HuH-7.5 (cell line): ENCODE results near the gene ARAP1.

Experiments
- DNase-seq: peaks from one replicate; pipeline ENCODE4 v3.0.0; 2011; ENCODE audit warnings: low spot score

ARAP1 gene

GRCh38 chr11:72742513-72743320 is 9.5 kb downstream of the ARAP1 start:
- no peak for DNase-seq

GRCh38 chr11:72741849-72742512 is 10.2 kb downstream of the ARAP1 start:
- DNase-seq, result no peak

- no peak for DNase-seq
These were observed 10.8 kb downstream of the ARAP1 start for GRCh38 chr11:72741429-72741833.

GRCh38 chr11:72740562-72741428 is 11.4 kb downstream of the ARAP1 start:
- DNase-seq, result no peak

- DNase-seq, result no peak
These were observed 12.2 kb downstream of the ARAP1 start for GRCh38 chr11:72740060-72740424.

GRCh38 chr11:72739240-72740059 is 12.8 kb downstream of the ARAP1 start:
- DNase-seq, result no peak

- DNase-seq, result no peak
These were observed 13.7 kb downstream of the ARAP1 start for GRCh38 chr11:72738199-72739141.

- no peak for DNase-seq
These were observed 14.9 kb downstream of the ARAP1 start for GRCh38 chr11:72737336-72737735.

GRCh38 chr11:72736452-72737069 is 15.6 kb downstream of the ARAP1 start:
- DNase-seq, result no peak

- DNase-seq, result no peak
These were observed 16.6 kb downstream of the ARAP1 start for GRCh38 chr11:72735495-72736027.

DNA sequence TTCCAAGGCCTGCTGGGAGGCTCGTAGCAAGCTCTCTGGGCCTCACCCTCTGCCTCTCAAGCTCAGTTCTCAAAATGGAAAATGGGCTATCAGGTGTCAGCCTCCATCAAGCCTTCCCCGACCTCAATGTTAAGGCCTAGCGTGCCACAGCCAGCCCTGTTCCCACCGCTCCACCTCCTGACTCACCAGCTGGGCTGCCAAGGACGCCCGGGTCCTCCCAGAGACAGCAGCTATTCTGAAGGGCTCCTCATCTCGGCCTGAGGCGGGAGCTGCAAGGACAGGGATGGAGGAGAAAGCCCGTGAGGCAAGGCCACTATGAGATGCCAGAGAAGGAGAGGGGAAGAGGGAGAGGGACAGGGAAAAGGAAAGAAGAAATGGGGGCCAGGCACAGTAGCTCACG is 19.9 kb downstream of the ARAP1 start:
- no peak for DNase-seq

DNA sequence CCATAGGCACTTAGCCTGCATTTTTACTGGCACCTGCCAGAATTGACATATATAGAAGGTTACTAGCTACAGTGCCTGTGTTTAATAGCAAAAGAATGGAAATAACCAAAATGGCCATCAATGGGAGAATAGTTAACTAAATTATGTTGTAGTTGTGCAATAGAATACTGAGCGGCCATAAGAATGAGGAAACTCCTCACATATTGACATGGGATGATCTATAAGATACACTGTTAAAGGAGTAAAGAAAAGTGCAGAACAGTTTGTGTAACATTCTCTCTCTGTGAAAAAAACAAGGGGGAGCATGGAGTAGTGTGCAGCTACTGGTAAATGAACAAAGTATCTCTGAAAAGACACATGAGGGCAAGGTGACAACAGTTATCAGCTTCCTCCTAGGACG is 21.5 kb downstream of the ARAP1 start:
- no peak for DNase-seq

- no peak for DNase-seq
These were observed 22.0 kb downstream of the ARAP1 start for GRCh38 chr11:72730243-72730642.

DNA sequence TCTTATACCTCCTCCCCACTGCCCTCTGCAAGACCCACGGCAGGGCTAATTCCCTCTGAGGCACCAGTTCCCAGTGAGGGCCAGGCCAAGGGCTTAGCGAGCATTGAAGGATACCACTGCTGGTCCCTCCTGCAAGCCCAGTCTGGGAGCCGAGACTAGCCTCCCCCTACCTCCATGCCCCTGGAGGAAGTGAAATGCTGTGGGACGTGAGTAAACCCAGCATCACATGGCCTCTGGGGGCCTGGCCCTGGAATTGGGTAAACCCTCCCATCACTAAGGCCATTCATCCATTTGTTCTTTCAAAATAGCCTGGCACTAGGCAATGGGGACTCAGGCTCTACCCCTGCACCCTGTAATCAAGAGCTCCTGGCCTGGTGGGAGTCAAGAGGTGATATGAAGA is 24.7 kb downstream of the ARAP1 start:
- no peak for DNase-seq

- no peak for DNase-seq
These were observed 25.7 kb downstream of the ARAP1 start for GRCh38 chr11:72726266-72727220.

- no peak for DNase-seq
These were observed 26.5 kb downstream of the ARAP1 start for GRCh38 chr11:72725724-72726028.

GRCh38 chr11:72724851-72725723 is 27.1 kb downstream of the ARAP1 start:
- DNase-seq, result peak; percentile 86

- no peak for DNase-seq
These were observed 28.1 kb downstream of the ARAP1 start for GRCh38 chr11:72724021-72724551.
